ENCODE results near the gene NEDD8.

NEDD8 gene

GRCh38 chr14:24232121-24232644 lies at the start of gene NEDD8:
NEDD8 (minus strand) TSS chr14:24232367; CDS start chr14:24232267, 100 bp downstream.
- FAIRE-seq (peak; percentile 56), DNase-seq (ENCODE audit: extremely low spot score, insufficient read length, low read depth) (peak; percentile 75)

DNA sequence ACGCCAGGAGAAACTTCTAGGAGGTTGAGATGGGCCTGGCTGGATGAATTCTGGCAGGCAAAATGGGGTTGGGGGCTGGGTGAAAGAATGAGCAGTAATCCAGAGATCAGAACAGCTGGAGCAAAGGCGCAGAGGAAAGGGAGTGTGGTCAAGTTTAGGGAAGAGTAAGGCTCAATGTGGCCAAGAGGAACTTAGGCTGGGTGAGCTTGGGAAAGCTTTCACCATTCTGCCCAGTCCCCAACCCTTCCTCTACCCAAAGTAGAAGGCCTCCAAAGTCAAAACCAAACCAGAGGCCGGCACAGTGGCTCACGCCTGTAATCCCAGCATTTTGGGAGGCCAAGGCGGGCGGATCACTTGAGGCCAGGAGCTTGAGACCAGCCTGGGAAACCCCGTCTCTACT lies 49.5 kb upstream of the NEDD8 start:
- DNase-seq (ENCODE audit: extremely low spot score, insufficient read length, low read depth) (no peak), FAIRE-seq (no peak)

- no peak for FAIRE-seq
- DNase-seq (ENCODE audit: extremely low spot score, insufficient read length, low read depth), result no peak
Measured at GRCh38 chr14:24280797-24281460, 48.8 kb upstream of the NEDD8 start.

DNA sequence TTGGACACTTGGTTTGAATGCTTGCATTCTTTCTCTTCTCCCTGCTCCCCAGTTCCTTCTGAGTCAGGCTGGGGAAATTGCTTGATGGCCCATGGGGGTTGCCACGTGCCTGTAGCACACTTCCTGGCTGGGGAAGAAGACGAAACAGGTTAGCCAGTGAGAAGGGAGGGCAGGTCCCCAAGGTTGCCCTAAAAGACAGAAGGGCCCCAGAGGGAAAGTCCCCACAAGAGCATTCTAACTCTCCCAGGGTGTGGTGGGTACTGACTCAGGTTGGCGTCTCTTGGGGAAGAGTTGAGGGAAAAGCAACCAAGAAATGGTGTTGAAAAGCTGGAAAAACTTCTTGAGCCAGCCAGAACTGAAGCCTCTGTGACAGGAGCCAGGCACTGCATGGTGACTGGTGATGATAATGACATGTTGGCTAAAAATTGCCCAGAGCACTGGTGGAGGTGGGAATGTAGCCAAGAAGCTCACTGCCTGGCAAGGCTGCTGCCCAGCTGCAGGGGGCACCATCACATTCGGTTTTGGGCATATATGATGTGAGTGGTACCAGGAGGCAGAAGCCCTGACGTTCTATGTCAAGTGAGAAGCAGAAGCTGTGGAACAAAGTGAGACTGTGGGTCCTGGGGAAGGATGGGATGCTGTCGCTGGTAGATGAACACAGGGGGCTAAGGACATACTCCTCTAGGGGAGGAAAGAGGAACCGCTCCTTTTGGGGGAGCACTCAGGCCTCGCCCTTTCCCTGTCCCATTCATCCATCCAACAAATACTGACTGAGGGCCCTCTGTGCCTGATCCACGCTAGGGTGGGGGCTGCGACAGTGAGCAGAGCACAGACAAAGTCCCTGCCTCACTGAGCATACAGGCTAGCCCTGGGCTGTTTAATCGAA lies 47.4 kb upstream of the NEDD8 start:
- DNase-seq (ENCODE audit: extremely low spot score, insufficient read length, low read depth) (no peak), FAIRE-seq (peak; percentile 82)

DNA sequence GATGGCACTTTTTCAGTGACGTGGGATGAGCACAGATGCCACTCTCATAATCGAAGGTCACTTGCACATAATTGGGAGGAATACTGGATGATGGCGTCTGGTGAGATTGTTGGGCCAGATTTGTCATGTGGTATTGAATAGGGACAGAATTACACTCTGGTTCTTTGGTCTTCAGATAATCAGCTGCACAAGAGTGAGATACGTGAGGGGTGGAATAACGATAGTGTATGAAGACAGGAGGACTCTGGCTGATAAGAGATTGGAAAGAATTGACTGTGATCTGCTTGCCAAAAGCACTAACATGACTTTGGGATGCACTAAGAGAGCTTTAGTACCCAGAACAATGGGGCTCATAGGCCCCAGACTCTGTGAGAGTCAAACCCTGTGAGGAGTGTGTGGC lies 46.3 kb upstream of the NEDD8 start:
- no peak for DNase-seq (ENCODE audit: extremely low spot score, insufficient read length, low read depth)
- no peak for FAIRE-seq

DNA sequence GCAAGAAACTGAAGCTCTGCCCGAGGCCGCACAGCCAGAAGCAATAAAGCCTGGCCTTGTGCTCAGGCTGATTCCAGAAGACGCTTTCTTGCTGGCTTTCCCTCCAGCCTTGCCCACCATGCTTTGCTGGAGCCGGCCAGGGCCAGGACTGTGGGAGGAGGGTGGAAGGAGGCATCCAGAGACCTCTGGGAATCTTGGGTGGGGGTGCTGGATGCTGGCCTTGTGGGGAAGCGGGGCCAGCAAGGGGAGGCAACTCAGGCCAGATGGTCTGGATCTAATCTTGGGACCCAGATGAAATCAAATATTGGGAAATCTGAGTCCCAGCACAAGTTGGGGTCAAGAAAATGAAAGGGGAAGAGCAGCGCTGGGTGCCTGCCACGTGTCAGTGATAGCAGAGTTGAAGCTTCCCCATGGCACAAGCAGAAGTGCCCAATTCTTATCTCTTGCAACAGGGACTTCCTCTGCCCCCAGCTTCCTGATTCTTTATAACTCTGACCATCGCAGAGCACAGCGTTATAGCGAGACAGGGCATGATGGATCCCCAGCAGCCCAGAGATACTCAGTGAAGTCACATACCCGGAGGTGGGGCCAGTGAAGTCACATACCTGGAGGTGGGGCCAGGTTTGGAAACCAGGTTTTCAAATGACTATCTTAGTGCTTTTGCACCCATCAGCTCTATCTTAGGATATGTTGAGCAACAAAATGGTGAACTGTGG lies 45.6 kb upstream of the NEDD8 start:
- no peak for FAIRE-seq
- DNase-seq (ENCODE audit: extremely low spot score, insufficient read length, low read depth), result no peak

- FAIRE-seq (no peak), DNase-seq (ENCODE audit: extremely low spot score, insufficient read length, low read depth) (no peak)
Measured at GRCh38 chr14:24277071-24277470, 44.9 kb upstream of the NEDD8 start.

- FAIRE-seq (peak; percentile 90), DNase-seq (ENCODE audit: extremely low spot score, insufficient read length, low read depth) (peak; percentile 50)
Measured at GRCh38 chr14:24274101-24274543, 42.0 kb upstream of the NEDD8 start.

GRCh38 chr14:24273422-24273998 lies 41.3 kb upstream of the NEDD8 start:
- FAIRE-seq (no peak), DNase-seq (ENCODE audit: extremely low spot score, insufficient read length, low read depth) (no peak)

DNA sequence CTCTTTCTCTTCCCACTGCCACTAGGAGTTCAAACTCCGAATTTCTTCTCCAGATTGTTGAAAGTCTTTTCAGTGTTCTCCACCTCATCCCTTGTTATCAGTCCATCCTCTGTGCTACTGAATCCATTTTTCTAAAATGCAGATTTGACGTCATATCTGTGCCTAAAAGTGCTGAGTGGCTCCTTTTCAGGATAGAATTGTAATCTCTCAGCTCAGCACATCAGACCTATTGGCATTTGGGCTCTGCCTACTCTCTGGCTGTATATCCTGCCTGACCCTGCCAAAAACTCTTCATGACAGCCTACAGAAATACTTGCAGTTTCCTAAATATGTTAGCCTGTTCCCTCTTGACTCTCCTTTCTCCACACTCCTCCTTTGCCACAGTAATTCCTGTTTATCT lies 40.3 kb upstream of the NEDD8 start:
- FAIRE-seq, result no peak

DNA sequence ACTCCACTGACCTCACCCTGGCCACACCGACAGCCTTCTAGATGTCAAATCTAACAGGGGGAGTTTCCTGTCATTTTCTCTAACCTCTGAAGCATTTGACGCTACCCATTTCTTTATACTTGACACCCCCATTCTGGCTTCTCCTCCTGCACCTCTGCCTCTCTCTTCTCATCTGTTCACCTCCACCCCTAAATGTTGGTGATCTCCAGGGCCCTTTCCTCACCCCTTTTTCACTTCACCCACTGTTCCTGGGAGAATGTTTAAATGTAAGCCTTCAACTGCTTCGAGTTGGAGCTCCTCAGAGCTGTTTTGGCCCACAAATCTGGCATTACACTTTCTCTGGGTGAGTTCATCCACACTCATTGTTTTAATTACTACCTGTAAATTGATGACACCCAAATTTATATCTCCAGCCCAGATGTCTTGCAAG lies 39.7 kb upstream of the NEDD8 start:
- no peak for DNase-seq (ENCODE audit: extremely low spot score, insufficient read length, low read depth)
- FAIRE-seq, result no peak

More for the DNA sequence above, 40.3 kb upstream of the NEDD8 start:
- no peak for DNase-seq (ENCODE audit: extremely low spot score, insufficient read length, low read depth)

DNA sequence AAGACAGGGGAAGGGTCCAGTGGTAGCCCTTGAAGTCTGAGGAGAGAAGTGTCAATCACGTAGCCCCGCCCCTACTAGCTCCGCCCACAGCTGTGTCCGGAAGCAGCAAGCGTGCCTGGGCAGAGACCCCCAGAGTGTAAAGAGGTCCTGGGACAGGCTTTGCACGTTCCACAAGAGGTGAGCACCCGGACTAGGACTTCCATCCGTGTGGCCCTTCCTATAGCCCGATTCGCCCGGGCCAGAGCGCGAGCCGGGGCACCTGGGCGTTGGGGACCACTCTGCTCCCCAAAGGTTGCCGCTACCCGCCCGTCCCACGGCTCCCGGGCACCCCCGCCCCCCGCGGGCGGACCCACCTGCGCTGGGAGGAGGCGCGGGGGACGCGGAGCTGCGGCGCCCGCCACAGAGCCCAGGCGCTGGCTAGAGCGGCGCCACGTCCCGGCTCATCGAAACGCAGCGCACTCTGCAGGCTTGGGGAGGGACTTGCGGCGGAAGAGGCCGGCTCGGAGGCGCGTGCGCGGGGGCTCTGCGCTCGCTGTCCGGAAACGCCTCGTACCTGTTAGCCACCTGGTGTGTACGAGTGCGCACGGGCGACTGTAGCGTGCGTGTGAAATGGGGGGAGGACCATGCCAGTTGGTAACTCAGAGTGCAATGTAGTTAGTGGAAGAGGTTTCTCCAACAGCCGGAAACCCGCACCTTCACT lies 39.1 kb upstream of the NEDD8 start, which contains the start of gene RABGGTA:
RABGGTA (minus strand) TSS at position 464 of the 700 bp plus-strand sequence. CDS start 482 bp downstream, outside the sequence.
- FAIRE-seq (peak; percentile 85), DNase-seq (ENCODE audit: extremely low spot score, insufficient read length, low read depth) (peak; percentile 96)

GRCh38 chr14:24270537-24271133 lies 38.5 kb upstream of the NEDD8 start:
- no peak for FAIRE-seq
- DNase-seq (ENCODE audit: extremely low spot score, insufficient read length, low read depth), result no peak

- FAIRE-seq (no peak), DNase-seq (ENCODE audit: extremely low spot score, insufficient read length, low read depth) (no peak)
Measured at GRCh38 chr14:24269910-24270536, 37.9 kb upstream of the NEDD8 start.

- FAIRE-seq (no peak), DNase-seq (ENCODE audit: extremely low spot score, insufficient read length, low read depth) (no peak)
Measured at GRCh38 chr14:24269368-24269767, 37.2 kb upstream of the NEDD8 start.

DNA sequence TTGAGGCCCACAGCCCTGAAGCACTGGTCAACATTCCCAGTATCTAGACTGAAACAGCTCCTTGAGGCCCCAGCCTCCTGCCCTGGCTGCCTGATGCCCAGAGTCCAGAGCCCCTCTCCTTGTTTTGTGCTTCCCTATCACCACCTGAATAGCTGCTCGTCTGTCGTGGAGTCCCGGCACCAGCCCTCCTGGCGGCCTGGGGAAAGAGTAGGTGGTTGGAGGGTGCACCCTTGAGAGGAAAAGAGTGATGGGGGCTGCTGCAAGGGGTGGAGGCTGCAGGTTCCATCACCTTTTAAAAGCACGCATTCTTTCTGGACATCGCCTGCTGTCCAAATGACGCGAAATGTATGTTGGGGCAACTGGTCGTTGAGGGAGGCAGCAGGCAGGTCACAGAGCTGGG lies 36.1 kb upstream of the NEDD8 start:
- FAIRE-seq (no peak), DNase-seq (ENCODE audit: extremely low spot score, insufficient read length, low read depth) (no peak)

DNA sequence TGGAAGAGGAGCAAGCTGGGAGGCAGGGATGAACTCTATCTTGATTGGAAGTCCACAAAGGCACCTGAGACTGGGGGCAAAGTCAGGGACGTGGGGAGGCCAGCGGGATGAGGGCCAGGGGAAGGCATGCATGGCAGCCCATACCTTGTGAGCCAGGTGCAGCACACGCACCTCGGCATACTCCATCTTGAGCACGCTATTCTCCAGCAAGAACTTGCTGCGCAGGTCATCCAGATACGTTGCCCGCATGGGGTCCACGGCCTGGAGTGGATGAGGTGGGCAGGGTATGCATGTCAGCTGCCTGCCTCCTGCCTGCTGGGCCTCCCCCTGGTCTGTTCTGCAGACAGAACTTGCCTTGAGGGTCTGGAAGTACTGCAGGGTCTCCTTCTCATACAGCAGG lies 35.3 kb upstream of the NEDD8 start:
- FAIRE-seq (no peak), DNase-seq (ENCODE audit: extremely low spot score, insufficient read length, low read depth) (no peak)
